ENCODE data around the gene VTA1.
"Not testable (repeated sequence)": the region's sequence is repeated elsewhere in the genome, so short reads cannot be mapped to it uniquely, and the experiment has no call there.

Gene VTA1

DNA sequence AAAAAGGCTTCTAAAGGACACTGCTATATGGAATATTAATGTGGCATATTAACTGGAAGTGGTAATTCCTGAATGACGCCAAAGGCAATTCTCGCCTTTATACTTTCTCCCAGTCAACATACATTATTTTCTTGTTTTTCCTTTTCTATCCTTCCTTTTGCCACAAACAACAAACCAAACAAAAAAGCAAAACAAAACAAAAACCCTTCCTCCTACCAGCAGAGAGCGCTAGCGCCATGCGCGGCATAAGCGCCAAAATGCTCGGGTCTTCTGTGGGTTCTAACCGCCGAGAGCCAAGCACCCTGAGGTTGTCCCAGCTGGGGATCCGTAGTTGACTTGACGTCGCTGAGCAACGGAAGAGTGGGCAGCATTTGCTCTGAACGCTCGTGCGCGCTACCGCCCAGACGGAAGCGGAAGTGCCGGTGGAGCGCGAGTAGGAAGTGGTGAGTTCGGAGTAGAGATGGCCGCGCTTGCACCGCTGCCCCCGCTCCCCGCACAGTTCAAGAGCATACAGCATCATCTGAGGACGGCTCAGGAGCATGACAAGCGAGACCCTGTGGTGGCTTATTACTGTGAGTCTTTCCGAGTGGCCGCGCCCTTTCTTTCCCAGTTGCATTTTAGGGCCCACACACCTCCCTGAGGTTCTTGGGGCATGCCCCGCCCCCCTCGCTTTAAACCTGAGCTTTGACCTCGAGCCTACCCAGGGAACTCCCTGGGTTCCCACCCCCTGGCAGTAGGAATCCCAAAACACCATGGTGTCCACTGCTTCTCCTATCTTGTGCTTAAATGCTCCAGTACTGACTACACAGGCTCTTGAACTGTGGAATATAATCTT is at the start of gene VTA1, which contains the start of gene NMBR:
TSS of gene VTA1 (plus strand) at position 436 of the 835 bp plus-strand sequence. CDS start at position 461, 25 bp downstream.
TSS of gene NMBR (minus strand) at position 295 of the 835 bp plus-strand sequence. CDS start 58,464 bp downstream, outside the sequence.
- TF ChIP-seq, protein P1, sequence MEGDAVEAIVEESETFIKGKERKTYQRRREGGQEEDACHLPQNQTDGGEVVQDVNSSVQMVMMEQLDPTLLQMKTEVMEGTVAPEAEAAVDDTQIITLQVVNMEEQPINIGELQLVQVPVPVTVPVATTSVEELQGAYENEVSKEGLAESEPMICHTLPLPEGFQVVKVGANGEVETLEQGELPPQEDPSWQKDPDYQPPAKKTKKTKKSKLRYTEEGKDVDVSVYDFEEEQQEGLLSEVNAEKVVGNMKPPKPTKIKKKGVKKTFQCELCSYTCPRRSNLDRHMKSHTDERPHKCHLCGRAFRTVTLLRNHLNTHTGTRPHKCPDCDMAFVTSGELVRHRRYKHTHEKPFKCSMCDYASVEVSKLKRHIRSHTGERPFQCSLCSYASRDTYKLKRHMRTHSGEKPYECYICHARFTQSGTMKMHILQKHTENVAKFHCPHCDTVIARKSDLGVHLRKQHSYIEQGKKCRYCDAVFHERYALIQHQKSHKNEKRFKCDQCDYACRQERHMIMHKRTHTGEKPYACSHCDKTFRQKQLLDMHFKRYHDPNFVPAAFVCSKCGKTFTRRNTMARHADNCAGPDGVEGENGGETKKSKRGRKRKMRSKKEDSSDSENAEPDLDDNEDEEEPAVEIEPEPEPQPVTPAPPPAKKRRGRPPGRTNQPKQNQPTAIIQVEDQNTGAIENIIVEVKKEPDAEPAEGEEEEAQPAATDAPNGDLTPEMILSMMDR (IDR thresholded peaks at IDR 0.05; ENCODE audit: low read depth, low read length), result peak; percentile 96
- DNase-seq (ENCODE audit: extremely low read depth, low read depth), result peak; percentile 98

DNA sequence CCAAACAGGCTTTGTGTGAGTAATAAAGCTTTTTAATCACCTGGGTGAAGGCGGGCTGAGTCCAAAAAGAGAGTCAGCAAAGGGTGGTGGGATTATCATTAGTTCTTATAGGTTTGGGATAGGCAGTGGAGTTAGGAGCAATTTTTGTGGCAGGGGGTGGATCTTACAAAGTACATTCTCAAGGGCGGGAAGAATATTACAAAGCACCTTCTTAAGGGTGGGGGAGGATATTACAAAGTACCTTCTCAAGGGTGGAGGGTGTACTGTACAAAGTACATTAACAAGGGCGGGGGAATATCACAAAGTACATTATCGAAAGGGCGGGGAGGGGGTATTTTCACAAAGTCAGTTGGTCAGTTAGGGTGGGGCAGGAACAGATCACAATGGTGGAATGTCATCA is 42.2 kb upstream of the VTA1 start:
- not testable (repeated sequence) for DNase-seq (ENCODE audit: extremely low read depth, low read depth)

GRCh38 chr6:142110820-142111219 is 36.2 kb upstream of the VTA1 start:
- not testable (repeated sequence) for DNase-seq (ENCODE audit: extremely low read depth, low read depth)

GRCh38 chr6:142112451-142113061 is 34.5 kb upstream of the VTA1 start:
- DNase-seq (ENCODE audit: extremely low read depth, low read depth), result peak; percentile 53
- TF ChIP-seq, protein P1 (IDR thresholded peaks at IDR 0.05; ENCODE audit: low read depth, low read length), result peak; percentile 79

DNA sequence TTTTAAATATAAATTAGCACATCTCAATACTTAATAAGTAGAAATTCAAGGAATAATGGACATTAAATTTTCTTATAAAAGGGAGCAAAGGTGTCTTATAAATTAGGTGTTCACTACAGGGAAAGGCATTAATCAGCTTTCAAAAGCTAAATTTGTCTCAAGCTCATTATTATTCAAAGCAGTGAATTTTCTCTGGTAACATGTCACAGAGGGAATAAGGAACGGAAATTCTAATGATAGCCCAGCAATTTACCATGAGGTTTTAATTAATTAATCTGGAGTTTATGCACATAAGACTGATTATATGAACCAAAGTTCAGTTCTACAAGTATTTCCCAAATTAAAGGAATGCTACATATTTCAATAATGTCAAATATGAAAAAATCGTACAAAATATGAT is 29.7 kb upstream of the VTA1 start:
- TF ChIP-seq, protein P1 (IDR thresholded peaks at IDR 0.05; ENCODE audit: low read depth, low read length), result no peak
- no peak for DNase-seq (ENCODE audit: extremely low read depth, low read depth)

GRCh38 chr6:142118328-142118727 is 28.7 kb upstream of the VTA1 start:
- no peak for DNase-seq (ENCODE audit: extremely low read depth, low read depth)
- TF ChIP-seq, protein P1 (IDR thresholded peaks at IDR 0.05; ENCODE audit: low read depth, low read length), result no peak

GRCh38 chr6:142118925-142119324 is 28.1 kb upstream of the VTA1 start:
- no peak for DNase-seq (ENCODE audit: extremely low read depth, low read depth)
- TF ChIP-seq, protein P1 (IDR thresholded peaks at IDR 0.05; ENCODE audit: low read depth, low read length), result no peak

- TF ChIP-seq, protein P1 (IDR thresholded peaks at IDR 0.05; ENCODE audit: low read depth, low read length), result no peak
- DNase-seq (ENCODE audit: extremely low read depth, low read depth), result no peak
Measured at GRCh38 chr6:142121342-142121741, 25.7 kb upstream of the VTA1 start.

All from AG09319 (cell line).